ENCODE data around the gene COA1.

DNA sequence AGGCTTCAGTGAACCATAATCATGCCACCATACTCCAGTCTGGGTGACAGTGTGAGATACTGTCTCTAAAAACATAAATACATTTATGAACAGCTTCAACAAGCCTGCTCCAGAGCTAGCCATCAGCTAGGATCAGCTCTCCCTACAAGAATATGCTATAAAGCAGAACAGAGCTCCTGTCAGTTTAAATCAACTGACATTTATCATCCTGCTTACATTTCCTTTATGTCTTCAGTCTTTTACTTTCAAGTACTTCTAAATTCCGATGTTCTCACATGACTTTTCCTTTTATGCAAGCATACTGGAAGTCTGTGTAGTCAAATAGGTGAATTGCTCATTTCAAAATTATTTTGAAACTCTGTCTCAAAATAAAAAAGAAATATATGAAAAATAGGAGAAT is 64.6 kb downstream of the COA1 start:
- TF ChIP-seq, protein P1, sequence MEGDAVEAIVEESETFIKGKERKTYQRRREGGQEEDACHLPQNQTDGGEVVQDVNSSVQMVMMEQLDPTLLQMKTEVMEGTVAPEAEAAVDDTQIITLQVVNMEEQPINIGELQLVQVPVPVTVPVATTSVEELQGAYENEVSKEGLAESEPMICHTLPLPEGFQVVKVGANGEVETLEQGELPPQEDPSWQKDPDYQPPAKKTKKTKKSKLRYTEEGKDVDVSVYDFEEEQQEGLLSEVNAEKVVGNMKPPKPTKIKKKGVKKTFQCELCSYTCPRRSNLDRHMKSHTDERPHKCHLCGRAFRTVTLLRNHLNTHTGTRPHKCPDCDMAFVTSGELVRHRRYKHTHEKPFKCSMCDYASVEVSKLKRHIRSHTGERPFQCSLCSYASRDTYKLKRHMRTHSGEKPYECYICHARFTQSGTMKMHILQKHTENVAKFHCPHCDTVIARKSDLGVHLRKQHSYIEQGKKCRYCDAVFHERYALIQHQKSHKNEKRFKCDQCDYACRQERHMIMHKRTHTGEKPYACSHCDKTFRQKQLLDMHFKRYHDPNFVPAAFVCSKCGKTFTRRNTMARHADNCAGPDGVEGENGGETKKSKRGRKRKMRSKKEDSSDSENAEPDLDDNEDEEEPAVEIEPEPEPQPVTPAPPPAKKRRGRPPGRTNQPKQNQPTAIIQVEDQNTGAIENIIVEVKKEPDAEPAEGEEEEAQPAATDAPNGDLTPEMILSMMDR (optimal IDR thresholded peaks at IDR 0.05 in 1 of 3, IDR thresholded peaks at IDR 0.05 in 1 of 3, conservative IDR thresholded peaks at IDR 0.05 in 1 of 3; ENCODE audit: extremely low read depth in 1 of 3, insufficient read depth in 2 of 3, low read length in 3 of 3) = no peak
- no peak for TF ChIP-seq EZH2 (IDR thresholded peaks at IDR 0.05; ENCODE audit: low read length)
